Activated CD8-positive, alpha-beta memory T cell treated with anti-CD3 and anti-CD28 coated beads for 24 hours (primary cell): ENCODE data around the gene MACO1.
A peak's percentile ranks its signal among the peaks of the same experiment; 100 is the strongest.

Source experiments
- DNase-seq: peaks from one replicate; pipeline ENCODE4 v3.0.0-alpha.2; 2020

The MACO1 gene

DNA sequence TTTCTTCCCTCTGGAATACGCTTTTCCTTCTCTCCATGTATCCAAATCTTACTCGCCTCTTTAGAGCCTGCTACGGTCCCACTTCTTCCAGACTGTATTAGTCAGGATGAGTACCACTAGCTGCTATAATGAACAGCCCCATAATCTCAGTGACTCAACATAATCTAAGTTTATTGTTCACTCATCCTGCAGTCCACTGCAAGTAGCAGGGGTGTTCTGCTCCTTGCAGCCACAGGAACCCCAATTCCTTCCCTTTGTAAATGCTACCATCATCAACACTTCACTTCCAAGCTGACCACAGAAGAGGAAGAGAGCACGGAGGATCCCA, 94.6 kb downstream of the MACO1 start:
- no peak for DNase-seq

DNA sequence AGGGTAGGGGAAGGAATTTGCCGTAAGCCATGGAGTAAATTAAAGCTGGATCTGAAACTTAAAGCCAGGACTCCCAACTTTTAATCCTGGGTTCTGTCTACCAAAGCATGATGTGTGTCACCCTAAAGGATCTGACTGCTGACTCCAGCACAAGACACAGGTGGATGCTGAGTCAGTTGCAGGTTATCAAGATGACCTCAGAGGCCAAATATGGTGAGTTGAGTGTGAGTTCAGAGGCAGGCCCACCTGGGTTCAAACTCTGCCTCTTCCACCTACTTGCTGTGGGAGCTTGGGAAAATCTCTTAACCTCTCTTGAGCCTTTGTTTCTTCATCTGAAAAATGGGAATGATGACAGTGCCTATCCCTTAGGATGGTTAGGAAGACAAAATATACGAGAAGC, 96.1 kb downstream of the MACO1 start:
- DNase-seq = no peak

DNA sequence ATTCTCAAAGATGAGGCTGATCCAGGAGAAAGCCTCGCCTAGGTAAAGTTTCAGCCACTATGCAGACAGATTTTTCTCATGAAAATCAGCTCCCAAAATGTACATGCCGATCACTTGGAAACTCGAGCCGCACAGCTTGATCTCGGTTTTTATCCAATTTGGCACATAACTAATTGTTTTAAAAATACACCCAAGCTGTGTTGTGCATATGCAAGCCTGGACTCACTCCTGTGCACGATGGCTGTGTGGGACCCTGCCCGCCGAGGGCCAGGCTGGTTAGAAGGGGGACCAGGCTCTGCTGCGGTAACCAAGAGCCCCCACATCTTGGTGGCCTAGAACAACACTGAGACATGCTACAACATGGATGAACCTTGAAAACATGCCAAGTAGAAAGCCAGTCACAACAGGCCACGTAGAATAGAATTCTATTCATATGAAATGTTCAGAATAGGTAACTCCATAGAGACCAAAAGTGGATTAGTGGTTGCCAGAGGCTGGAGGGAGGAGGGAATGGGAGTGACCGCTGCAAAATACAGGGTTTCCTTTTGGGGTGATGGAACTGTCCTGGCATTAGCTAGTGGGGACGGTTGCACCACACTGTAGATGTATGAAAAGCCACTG, 96.6 kb downstream of the MACO1 start:
- no peak for DNase-seq

DNA sequence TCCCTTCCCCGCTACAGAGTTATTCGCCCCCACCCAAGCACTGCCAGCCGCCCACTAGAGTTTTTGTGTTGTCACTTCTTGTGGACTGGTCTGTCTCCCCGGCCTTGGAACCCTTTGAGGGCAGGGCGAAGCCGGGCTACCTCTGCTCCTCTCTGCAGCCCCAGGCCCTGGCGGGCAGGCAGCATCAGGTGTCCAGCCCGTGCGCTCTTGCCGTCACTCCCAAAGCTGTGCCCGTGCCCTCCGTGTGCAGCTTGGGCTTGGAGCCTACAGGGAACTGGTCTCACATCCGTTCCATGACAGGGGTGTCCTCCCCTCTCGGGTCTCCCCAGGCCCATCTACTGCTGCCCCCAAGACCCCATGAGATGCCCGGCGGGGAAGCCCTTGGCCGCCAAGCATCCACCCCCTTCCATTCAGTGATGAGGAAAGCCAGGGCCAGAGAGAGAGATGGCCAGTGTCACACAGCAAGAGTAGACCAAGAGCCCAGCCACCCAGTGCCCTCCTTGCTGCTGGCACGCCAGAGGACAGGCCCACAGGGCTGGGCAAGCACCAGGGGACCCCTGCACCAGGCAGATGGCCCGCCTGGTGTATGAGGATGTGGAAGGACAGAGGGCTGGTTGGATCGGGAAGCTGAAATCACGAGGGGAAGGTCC, 97.4 kb downstream of the MACO1 start:
- no peak for DNase-seq

DNA sequence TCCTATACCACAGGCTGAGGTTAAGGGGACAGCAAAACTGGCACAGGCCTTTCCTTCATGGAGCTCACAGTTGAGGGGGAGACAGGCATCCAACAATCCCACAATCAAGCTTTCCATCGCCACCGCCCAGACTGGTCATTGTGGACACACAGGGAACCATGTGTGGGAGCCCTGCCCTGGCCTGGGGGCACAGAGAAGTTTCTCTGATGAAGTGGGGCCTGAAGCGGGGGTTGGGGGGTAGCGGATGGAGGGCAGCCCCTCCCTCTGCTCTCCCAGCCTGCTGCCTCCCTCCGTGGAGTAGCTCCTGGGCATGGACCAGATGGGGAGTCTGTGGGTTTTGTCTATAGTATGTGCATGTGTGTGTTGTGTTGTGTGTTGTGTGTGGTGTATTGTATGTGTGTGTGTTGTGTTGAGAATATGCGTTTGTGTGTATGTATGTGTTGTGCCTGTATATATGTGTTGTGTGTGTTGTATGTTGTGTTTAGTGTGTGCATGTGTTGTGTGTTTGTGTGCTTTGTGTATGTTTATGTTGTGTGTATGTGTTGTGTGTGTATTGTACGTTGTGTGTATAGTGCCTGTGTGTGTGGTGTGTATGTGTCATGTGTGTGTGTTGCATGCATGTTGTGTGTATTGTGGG, 98.3 kb downstream of the MACO1 start:
- DNase-seq = no peak

DNA sequence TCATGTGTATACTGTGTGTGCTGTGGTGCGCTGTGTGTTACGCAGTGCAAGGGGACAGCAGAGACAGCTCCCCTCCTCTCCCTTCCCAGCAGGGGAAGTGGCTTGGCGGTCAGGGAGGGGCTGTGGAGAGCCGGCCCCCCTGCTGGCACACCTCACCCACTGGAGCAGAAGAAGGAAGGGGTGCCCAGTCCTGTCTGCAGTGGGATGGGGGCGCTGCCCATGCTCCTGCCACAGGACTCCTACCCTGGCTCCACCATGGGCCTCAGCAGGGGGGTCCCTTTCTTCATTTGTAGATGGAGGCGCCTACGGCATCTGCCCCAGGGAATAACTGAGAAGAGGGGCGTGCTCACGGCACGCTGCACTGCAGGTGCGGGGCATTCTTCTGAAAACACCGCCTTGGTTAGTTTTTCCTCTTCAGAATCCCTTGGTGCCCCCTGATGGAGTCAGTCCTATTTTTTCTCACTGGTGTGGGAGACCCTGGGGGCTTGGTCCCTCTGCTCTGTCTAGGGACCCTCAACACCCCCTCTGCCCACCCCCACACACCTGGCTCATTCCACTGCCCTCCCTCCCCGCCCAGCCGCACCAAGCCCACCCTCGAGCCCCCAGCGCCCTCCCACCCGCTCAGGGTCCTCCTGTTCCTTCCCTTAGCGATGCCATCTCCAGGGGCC, 99.0 kb downstream of the MACO1 start:
- no peak for DNase-seq

DNA sequence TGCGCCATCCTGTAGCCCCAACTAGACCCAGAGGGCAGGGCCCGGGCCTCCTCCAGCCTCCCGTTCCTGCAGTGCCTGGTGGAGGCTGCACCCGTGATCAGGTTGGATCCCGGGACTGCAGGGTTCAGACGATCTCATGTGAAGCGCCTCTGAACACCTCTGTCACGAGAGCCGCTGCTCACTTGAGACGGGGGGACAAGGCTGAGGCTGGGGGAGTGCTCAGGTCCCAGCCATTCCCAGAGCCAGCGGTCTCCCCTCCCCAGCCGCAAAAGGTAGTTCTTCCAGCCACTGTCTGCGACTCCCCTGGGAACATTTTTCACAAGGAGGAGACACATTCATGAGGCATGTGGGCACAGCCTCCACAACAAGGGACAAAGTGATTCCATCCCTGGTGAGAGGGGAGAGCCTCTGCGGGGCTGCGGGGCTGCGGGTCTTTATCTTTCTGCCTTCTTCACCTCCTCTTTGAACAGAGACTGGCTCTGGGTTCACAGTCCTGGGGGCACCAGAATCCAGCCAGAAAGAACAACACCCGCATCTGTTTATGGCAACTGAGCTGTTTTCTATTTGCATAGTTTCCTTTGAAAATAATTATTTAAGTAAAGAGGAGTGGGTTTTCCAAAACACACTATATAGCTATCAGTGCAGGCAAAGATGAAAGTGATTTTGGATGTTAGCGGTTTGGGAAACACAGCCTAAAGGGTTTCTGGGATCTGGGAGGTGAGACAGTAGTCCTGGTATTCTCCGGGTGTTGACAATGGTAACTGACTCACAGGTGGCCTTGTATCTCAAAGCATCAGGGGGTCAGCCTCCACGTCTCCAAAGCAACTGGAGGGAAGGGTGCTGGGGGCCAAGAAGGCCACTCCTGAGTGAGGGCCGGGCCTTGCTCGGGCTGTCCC, 99.7 kb downstream of the MACO1 start:
- no peak for DNase-seq

DNA sequence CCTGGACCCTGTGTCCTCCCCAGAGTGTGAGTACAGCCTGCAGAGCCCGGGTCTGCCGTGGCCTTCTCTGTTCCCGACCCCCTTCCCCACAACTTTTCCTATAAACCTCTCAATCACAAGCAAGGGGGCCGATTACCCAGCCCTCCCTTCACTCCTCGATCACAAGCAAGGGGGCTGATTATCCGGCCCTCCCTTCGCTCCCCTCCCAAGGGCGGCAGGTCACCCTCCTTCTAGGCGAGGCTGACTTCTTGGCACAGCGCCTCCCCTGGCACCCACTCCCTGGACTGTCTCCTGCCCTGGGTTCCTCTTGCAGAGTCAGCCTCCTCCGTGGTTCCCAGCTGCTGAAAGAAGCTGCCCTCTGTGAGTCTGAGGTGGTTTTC, 100.4 kb downstream of the MACO1 start:
- DNase-seq = no peak

DNA sequence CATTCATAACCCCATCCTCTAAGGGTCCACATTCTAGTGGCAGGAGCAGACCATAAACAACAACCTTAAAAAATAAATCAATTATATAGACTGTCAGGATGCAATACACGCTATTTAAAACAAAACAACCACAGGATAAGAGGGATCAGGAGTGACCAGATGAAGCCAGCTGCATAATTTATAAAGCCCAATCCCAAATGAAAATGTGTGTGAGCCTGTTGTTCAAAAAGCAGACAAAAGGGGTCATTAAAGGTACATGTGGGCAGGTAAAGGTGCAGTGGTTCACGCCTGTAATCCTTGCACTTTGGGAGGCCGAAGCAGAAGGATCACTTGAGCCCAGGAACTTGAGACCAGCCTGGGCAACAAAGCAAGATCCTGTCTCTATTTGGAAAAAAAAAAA, 102.3 kb downstream of the MACO1 start:
- no peak for DNase-seq

DNA sequence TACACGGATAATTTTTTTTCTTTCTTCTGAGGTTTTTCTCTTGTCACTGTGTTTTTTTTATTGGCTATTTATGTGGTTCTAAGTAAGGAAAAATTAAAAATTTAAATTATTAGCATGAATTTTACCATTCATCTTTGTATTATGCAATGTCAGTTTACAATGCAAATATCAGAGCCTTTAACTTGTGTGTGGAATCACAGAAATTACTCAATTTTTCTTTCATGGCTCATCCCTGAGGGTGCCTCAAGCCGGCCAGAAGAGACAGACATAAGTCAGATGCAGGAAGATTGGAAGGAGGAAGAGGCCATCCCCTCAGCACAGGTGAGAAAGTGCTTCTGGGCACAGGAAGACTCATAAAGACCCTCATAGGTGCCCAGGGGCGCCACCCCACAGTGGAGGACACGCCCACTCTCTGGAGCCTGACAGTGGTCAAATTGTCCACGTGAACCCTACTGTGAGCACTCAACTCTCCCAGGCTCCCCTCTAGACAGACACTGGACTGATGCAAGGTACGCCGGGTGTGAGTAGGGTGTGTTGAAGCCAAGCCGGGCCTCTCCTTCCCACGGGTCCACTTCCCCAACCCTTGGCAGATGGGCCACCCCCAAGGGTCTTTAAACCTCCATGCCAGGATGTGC, 103.2 kb downstream of the MACO1 start:
- no peak for DNase-seq

DNA sequence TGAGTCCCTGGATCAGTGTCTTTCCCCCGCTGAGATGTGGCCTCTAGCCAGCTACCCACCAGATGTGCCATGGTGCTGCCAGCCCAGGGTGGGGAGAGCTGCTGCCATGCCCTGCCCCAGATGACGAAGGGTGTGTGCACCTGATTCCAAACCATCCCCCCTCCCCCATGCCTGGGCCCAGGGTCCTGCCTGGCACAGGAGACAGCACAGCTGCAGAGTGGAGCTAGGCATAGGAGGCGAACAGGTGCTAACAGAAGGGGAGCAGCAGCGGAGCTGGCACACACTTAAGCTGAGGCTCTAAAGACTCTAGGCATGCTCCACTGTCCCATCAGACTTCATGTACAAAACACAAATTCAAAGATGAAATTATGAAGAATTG, 103.7 kb downstream of the MACO1 start:
- DNase-seq = no peak

DNA sequence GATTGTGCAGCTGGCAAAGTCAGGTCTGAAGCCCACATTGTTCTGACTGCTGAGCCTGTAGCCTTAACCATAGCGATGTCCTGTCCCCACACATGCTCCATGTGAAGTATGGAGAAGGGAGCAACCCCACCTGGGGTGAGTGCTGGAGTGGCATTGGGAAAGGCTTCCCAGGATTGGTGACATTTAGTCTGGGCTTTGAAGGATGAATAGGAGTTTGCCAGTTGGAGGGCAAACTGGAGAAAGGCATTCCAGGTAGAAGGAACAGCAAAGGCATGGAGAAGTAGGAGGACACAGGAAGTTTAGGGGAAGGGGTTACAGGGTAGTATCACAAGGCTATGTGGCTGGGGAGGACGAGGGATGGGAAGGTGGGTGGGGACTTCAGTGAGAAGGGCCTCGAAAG, 105.4 kb downstream of the MACO1 start:
- no peak for DNase-seq

DNA sequence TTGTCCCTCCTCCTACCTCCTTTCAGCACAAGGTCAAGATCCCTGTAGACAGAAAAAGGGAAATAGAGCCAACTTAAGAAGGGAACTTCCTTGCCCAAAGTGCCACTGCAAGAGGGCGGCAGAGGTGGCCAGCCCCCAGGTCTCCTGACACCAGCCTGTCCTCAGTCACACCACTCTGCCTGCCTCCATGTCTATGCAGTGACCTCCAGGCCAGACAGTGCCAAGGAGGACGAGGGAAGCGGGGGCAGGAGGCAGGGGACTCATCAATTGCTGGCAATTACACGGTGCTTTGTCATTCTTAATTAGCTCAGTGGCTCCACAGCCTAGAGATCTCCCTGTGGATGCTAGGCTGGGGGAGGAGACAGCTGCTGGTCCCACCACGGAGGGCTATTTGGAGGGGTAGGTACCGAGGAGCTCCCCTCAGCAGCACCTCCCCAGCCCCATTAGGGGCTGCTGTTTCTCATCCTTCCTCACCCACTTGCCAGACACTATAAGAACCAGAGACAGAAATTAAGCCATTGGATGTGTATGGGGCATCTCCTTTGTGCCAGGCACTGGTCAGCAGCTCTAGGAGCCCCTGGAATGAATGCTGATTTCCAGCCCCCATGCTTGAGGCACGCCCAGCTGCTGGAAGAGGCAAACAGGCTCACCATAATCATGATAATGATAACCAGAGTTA, 106.6 kb downstream of the MACO1 start:
- no peak for DNase-seq

DNA sequence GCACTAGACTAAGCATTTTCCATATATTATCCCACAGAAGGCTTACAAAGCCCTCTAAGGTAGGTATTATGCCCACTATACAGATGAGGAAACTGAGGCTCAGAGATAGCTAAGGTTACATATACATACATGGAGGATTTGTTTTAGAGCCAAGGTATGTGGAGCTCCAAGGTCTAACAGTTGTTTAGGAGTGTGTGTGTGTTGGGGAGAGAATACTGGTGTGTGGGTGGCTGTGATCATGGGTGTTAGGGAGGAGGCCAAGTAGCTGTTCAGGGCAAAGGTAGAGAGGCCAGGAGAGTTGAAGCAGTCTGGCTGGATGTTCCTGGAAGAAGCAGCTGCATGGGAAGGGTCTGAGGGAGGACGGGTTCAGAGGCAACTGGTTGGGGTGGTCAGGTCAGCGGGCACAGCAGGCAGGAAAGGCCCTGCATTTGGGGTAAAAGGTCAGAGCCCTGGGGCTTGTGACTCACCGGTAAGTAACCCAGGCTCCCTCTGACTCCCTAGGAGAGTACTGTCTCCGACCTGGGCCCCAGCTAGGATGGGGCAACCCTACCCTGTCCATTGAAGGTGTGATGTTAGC, 107.6 kb downstream of the MACO1 start:
- no peak for DNase-seq

DNA sequence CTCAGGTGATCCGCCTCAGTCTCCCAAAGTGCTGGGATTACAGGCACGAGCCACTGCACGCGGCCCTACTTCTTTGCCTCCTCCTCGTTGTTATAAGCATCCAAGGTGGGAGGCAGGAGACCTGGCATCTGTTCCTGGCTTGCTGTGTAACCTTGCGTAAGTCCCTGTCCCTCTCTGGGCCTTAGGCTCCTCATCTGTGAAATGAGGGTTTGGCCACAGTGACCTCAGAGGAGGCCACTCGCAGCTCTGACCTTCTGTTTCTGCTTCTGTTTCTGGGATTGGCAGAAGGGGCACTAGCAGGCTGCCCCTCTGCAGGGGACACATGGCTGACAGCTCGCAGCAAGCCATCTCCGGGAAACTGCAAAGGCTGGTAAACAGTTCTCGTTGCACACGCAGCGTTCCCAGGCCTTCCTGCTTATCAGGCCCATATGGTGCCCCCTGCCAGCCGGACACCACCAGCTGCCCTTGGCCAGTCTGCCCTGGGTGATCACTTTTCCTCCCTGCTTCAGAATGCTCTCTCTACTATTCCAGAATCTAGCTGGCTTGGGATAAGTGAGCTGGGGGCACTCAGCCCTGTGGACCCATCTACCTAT, 110.1 kb downstream of the MACO1 start:
- no peak for DNase-seq

DNA sequence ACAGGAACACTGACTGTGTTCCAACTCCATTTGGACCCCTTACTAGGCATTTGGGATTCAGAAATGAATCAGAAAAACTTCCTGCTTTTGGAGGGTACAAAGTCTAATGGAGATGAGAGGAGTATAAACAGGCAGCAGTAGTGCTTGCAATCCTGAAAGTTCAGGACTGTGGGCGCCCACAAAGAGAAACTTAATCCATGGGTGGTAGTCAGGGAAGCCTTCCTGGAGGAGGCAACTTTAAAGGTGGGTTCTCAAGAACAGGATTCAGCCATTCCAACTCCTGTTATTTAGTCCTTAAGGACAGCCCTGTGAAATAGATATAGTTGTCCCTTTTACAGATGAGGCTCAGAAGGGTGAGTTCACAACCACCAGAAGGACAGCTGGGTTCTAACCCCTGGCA, 110.7 kb downstream of the MACO1 start:
- DNase-seq = no peak

DNA sequence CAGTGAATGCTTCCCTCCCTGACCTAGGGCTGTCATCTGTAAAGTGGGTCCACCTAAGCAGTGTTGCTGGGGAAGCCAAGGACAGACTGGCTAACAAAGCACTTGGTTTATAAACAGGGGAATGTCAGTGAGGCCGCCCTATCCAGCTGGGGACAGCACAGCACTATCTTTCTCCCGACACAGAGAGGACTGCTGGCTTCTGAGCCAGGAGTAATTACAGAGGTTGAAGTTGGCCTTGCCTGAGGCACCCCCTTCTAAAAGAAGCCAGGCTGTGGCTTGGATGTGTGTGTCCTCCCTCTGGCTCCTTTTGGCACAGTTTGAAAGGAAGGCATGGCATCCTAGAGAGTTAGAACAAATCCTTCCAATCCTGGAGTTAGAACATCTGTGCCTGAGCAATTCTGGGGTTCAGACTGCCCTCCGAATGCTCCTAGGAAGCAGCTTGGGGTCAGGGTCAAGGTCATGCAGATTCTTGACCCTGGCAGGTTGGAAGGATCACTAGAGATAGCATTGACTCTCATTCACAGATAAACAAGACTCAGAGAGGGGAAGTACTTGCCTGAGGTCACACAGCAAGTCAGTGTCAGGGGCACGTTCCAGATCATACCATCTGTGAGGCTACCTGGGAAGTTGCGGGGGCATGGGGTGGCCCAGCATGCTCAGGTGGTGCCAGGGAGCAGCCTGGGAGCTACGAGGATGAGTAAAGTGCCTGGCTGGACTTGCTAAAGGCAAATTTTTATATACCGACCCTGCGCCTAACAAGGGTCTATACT, 111.4 kb downstream of the MACO1 start:
- no peak for DNase-seq

DNA sequence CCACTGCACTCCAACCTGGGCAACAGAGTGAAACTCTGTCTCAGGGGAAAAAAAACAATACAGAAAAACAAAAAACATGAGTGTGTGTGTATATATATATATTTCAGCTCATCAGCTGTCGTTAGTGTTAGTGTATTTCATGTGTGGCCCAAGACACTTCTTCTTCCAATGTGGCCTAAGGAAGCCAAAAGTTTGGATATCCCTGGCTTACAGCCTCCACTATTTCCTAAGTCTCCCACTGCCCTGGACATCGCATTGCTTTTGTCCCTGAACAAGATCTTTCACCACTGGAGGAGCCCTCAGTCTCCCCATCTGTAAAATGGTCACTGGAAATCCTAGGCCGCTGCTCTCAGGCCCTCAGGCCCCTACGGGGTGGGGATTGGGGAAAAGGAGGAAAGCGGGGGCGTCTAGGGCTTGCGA, 112.3 kb downstream of the MACO1 start:
- no peak for DNase-seq

DNA sequence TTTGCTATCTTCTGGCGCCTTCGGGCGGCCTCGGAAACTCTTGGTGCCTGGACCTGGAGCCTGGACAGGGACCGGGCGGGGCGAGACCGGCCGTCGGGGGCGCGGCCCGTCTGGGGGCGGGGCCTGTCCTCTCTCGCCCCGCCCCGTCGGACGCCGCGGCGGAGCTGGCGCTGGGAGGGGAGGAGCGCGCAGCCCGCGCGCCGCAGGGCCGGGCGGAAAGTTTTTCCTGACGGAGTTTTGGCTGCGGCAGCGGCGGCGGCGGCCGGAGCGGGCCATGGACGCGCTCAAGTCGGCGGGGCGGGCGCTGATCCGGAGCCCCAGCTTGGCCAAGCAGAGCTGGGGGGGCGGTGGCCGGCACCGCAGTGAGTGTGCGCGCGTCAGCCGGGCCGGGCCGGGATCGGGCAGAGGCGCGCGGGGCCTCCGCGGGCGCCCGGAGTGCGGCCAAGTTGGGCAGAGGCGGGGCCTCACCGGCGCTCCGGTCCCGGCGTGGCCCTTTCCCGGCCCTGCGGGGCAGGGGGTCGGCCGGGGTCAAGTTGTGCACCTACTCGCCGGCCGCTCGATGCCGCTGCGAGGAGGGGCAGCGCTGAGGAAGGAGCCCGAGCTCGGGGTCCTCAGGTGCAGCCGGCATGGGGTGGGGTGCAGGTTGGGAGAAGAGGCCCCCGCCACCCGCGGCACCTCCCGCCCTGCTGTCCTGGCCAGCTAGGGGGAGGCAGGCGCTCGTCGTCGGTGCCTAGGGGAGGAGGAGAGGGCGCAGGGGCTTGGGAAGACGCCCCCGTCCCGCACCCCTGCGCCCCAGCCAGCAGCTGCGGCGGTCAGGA, 112.9 kb downstream of the MACO1 start, which contains the start of gene LDLRAP1:
TSS of gene LDLRAP1 (plus strand) at position 182 of the 818 bp plus-strand sequence. CDS start at position 275, 93 bp downstream.
- peak; percentile 85 for DNase-seq
